ENCODE measurements around the gene TMEM119.

Gene TMEM119

DNA sequence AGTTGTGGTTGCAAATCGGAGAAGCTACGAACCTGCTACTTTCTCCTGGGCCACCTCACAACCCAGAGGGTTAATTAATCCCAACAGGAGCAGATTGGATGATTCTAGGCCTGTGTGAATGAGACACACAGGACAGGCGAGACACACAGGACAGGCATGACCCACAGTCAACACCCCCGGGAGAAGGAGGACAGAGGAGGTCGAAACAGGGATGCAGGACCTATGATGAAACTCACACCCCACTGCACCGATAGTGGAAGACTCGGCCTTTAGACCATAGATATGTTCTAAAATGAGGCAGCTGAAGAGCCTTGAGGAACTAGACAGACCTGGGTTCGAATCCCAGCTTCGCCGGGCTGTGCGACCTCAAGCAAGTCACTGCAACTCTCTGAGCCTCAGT is 11.6 kb downstream of the TMEM119 start:
- in situ Hi-C loops (cut with MboI; ENCODE audit: low sequenced_read_pairs): no loop called here

DNA sequence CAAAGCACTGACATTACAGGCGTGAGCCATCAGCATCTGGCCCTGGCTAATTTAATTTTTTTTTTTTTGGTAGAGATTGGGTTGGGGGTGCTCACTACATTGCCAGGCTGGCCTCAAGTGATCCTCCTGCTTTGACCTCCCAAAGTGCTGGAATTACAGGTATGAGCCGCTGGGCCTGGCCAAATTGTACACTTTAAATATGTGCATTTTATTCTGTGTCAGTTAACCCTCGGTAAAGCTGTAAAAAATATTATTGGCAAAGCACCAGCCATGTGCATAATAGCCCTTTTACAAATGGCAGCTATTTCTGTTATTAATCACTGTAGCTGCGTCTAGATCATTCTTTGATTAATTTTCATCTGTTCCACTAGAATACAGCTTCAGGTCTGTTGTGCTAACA is 12.0 kb downstream of the TMEM119 start:
- in situ Hi-C loops (cut with MboI; ENCODE audit: low sequenced_read_pairs): no loop called here

DNA sequence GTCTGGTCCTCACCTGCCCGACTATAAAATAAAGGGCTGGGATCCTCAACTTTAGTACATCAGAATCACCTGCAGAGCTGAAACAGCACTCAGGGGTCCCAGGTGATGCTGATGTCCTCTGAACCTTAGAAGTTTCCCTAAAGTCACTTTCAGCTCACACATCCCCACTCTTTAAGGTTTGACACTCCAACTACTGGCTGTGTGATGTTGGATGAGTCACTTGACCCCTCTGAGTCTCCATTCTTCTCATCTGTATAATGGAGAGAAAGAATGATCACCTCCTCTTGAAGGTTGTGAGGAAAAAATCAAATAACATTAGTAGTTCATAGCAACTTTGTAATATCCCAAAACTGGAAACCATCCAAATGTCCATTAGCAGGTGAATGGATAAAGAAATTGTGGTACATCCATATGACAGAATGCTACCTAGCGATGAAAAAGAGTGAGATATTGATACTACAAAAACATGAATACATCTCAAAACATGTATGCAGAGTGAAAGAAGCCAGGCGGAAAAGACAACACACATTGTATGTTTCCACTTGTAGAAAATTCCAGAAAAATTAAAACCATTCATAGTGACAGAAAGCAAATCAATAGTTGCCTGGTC is 13.3 kb downstream of the TMEM119 start:
- in situ Hi-C loops (cut with MboI; ENCODE audit: low sequenced_read_pairs): no loop called here

DNA sequence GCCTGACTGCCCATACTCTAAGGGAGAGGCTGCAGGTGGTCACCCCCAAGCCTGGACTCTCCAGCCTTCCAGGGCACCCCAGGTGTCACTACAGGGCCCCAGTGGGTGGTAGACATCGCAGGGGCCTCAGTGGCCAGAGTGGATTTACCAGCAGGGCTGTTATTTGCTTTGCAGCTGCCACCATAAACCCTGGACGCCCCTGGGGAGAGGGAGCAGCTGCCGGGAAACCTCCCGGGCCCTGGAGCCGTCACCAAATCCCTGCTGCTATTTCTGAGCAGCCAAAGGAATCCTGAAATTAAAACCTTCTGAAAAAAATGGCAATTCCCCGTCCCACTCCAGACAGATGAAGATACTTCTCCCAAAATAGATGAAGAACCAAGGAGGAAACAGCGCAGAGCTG is 13.9 kb downstream of the TMEM119 start:
- in situ Hi-C loops (cut with MboI; ENCODE audit: low sequenced_read_pairs): no loop called here

DNA sequence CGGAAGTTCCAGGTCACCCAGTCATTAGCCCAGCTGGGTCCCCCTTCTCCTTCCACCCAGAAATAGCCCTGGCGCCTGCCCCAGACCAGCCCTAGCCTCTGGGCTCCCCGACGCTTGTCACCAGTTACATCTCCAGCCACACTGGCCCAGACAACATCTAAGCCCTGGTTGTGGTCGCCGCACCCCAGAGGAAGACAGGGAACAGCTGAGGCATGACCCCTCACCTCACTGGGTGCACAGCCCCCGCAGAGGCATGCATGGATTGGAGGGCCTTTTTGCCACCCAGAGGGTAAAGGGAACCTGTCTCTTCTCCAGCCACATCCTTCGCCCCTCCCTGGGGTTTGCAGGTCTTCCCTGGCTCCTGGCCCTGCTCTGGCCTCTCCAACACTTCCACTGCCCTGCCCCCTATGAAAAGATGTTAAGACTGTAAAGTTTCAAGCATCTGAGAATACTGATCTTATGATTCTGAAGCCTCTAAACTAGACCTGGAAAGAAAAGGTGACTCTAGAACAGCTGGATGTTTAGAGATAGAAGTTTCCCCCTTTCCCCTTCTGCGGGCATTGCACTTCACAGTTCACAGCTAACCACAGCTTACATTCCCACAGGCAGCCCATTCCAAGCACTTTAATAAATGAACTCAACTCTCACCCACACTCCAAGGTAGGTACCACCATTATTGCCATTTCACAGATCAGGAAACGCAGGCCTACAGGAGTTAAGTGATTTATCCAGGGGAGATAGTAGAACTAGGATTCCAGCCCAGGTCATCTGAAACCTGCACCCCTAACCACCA is 14.7 kb downstream of the TMEM119 start:
- in situ Hi-C loops (cut with MboI; ENCODE audit: low sequenced_read_pairs): no loop called here

DNA sequence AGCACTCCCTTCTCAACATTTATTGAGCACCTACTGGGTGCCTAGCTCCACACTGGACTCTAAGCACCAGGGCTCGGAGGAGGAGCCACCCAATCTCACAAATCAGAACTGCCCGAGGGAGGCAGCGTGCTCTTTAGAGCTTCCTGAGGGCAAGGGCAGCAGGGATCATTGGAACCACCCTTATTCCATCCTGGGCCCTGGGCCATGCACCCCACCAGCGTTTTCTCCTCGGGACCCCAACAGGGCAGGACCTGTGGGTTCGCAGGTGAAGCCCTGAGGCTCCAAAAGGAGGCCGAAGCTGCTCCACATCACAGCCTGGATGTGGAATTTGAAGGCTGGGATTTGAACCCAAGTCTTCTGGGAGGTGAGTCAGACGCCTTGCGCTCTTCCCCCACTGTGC is 15.4 kb downstream of the TMEM119 start:
- in situ Hi-C loops (cut with MboI; ENCODE audit: low sequenced_read_pairs): no loop called here

DNA sequence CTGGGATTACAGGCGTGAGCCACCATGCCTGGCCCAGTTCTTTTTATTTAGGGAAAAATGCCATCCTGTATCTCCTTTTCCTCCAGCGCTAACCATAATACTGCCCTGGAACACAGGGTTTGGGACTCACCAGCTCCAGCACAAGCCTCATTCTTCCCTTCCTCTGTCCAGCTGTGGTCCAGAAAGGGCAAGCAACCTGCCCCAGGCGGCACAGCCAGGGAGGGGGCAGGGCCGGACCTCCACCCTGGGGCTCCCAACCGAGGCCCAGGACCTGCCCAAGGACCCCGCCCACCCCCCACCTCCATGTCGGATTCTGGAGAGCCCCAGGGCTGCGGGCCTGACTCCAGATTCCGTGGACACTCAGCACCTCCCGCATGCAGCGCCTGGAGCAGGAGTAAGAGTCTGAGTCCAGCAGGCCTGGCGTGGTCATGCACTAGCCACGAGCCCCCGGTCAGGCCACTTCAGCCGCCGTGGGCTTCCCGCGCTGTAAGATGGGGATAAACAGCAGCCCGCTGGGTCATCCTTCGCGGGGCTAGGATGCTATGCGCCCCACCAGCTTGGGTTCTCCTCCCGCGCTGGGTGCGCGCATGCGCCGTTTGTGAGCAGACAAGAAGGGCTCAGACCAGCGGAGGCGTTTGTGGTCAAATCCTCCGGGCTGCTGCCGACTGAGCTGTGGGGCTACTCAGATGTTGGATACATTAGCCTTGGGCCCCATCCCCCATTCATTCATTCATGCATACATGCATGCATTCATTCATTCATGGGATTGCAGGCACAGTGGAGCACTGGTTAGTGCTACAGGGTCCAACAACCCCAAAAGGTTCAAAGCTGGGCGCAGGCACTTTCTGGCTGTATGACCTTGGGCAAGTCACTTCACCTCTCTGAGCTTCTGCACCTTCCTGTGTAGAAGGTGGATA is 16.3 kb downstream of the TMEM119 start:
- in situ Hi-C loops (cut with MboI; ENCODE audit: low sequenced_read_pairs): no loop called here

DNA sequence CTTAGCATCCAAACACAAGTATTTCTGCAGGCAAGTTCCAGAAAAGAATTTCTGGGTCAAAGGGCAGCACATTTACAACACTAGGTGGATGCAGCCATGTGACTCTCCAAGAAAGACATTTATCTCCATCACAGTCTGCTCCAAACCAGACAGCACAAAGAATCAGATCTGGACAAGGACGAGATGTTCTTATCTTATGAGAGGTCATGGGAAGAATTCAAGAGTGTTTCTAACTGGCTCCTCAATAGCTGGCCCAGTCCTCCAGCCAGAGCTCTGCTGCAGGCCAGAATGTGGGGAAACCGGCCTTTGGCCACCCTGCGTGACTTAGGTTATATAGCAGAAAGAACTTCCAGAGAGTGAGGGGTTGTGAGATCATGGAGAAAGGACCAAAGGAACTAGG is 17.4 kb downstream of the TMEM119 start:
- in situ Hi-C loops (cut with MboI; ENCODE audit: low sequenced_read_pairs): no loop called here

DNA sequence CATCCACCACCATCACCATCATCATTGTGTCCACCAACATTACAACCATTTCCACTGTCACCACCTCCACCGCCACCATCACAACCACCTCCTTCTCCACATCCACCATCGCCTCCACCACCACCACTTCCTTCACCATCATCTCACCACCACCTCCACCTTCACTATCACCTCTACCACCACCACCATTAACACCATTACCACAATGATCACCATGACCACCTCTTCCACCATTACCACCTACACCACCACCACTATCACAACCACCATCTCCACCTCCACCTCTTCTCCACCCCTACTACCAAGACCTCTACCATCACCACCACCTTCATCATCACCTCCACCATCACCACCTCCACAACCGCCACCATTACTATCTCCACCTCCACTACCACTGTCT is 19.1 kb downstream of the TMEM119 start:
- in situ Hi-C loops (cut with MboI; ENCODE audit: low sequenced_read_pairs): no loop called here

DNA sequence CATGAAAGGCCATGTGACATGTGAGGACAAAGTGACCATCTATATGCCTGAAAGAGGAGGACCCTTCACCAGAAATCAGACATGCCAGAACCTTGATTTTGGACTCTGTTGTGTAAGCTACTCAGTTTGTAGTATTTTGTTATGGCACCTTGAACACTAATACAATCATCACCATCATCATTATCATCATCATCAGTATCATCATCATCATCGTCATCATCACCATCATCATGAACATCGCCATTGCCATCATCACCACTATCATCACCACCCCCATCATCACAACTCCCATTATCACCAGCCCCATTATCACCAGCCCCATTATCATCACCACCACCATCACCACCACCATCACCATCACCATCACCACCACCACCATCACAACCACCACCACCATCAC is 19.6 kb downstream of the TMEM119 start:
- in situ Hi-C loops (cut with MboI; ENCODE audit: low sequenced_read_pairs): no loop called here

DNA sequence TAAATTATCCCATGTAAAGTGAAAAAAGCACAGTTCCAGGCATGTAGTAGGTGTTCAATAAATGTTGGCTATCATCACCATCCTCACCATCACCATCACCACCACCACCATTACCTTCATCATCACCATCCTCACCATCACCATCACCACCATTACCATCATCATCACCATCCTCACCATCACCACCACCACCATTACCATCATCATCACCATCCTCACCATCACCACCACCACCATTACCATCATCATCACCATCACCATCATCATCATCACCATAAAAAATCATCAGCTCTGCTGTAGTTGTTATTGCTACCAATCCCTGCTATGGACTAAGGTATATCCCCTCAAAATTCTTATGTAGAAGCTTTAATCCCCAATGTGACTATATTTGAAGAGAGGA is 20.4 kb downstream of the TMEM119 start:
- in situ Hi-C loops (cut with MboI; ENCODE audit: low sequenced_read_pairs): no loop called here

DNA sequence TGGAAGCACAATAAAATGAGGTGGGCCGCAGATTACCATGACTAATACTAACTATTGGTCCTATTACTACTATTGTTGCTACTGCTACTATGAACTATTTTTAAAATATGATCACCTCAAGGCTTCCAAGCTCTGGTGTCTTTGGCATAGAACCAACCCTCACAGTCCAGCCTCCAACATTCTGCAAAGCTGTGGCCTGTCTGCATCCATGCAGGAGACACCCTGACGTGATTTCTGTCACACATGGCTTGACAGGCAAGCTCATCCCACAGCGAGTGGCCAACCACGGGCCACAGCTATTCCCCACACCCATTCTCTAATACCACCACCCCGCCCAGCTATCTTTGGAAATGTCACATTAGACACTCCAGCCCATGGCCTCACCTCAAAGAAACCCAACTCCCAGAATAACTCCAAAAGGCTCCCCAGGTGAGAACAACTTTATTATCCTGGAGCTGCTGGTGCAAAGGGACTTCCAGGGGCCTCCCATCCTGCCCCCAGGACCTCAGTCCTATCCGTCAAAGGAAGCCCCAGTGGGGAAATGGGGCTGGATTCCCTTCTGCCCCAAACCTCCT is 21.1 kb downstream of the TMEM119 start:
- in situ Hi-C loops (cut with MboI; ENCODE audit: low sequenced_read_pairs): no loop called here

DNA sequence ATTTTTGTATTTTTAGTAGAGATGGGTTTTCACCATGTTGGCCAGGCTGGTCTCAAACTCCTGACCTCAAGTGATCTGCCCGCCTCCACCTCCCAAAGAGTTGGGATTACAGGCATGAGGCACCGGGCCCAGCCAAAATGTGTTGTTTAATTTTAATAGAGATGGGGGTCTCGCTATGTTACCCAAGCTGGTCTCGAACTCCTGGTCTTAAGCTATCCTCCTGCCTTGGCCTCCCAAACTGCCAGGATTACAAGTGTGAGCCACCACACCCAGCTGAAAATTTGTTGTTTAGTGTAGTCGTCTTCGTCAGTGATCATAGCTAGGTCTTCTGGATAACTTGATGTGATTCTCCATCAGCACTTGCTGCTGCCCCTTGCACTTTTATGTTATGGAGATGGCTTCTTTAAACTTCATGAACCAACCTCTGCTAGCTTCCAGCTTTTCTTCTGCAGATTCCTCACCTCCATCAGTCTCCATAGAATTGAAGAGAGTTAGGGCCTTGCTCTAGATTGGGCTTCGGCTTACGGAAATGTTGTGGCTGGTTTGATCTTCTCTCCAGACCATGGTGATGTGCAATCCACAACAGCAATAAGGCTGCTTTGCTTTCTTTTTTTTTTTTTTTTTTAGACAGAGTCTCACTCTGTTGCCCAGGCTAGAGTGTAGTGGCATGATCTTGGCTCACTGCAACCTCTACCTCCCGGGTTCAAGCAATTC is 22.5 kb downstream of the TMEM119 start:
- in situ Hi-C loops (cut with MboI; ENCODE audit: low sequenced_read_pairs): no loop called here

DNA sequence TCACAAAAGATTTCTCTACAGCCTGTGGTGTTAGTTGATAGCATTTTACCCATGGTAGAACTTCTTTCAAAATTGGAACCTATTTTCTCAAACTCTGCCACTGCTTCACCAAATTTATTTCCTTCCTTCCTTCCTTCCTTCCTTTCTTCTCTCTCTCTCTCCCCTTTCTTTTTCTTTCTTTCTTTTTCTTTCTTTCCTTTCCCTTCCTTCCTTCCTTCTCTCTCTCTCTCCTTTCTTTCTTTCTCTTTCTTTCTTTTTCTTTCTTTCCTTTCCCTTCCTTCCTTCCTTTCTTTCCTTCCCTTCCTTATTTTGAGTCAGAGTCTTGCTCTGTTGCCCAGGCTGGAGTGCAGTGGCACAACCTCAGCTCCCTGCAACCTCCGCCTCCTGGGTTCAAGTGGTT is 23.6 kb downstream of the TMEM119 start:
- in situ Hi-C loops (cut with MboI; ENCODE audit: low sequenced_read_pairs): loop anchor here (25.0 kb wide), 1 partner anchor 513 kb away; the partner anchor contains the start of genes ALKBH2 and UNG

DNA sequence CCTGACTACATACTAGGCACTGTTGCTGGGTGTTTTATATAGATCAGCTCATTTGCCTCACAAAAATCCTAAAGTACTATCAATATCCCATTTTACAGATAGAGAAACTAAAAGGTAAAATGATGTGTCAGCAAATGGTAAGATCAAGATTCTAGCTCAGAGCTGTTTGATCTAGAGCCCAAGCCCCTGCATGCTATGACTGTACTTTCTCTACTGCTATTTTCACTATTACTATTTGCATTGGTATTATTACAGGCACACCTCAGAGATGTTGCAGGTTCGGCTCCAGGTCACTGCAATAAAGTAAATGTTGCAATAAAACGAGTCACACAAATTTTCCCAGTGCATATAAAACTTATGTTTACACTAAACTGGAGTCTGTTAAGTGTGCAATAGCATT is 24.6 kb downstream of the TMEM119 start:
- in situ Hi-C loops (cut with MboI; ENCODE audit: low sequenced_read_pairs): loop anchor here (25.0 kb wide), 1 partner anchor 514 kb away; the partner anchor contains the start of genes ALKBH2 and UNG

DNA sequence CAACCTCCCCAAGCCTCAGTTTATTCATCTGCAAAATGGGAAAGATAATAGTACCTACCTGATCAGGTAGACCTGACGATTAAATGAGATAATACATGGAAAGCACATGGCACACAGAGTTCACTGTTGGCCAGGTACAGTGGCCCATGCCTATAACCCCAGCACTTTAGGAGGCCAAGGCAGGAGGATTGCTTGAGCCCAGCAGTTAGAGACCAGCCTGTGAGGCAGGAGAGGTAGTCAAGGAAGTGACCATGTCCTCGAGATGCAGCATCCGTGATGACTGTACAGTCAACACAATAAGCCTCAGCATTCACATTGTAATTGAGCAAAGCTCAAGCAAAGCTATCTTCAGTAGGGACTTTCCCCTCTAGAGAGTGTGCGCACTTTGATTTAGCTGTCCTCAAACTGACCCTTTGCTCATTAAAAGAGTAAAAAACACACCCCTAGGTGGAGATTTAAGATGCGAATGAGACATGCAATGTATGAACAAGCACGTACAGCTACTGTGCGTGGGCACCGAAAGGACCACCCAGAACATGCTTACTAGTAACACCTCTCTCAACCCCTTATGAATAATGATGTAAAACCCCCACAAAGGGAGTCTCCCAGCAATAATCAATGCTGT is 25.6 kb downstream of the TMEM119 start:
- in situ Hi-C loops (cut with MboI; ENCODE audit: low sequenced_read_pairs): loop anchor here (25.0 kb wide), 1 partner anchor 515 kb away; the partner anchor contains the start of genes ALKBH2 and UNG

DNA sequence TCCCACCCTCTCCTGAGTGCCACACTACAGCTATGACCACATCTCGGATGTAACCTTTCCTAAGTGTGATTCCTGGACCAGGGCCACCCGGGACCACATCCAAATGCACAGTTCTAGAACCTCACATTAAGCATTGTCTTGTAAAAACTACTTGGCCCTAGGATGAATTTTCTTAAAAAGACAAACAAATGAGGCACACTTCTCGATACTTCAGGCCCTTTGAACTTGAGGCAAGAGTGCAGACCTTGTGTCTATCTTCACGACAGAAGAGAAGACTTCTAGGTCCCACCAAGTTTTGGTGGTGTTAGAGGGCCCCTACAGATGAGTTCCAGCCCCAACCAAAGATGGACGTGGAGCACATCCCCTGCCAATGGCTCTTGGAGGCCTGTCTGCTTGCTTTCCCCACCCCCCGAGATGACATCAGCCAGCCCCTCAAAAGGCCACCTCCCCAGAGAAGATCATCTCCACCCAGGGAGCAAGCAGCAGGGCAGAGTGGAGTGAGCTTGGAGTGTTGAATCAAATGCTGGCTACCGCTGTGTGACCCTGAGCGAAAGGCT is 26.2 kb downstream of the TMEM119 start:
- in situ Hi-C loops (cut with MboI; ENCODE audit: low sequenced_read_pairs): loop anchor here (25.0 kb wide), 1 partner anchor 516 kb away; the partner anchor contains the start of genes ALKBH2 and UNG

DNA sequence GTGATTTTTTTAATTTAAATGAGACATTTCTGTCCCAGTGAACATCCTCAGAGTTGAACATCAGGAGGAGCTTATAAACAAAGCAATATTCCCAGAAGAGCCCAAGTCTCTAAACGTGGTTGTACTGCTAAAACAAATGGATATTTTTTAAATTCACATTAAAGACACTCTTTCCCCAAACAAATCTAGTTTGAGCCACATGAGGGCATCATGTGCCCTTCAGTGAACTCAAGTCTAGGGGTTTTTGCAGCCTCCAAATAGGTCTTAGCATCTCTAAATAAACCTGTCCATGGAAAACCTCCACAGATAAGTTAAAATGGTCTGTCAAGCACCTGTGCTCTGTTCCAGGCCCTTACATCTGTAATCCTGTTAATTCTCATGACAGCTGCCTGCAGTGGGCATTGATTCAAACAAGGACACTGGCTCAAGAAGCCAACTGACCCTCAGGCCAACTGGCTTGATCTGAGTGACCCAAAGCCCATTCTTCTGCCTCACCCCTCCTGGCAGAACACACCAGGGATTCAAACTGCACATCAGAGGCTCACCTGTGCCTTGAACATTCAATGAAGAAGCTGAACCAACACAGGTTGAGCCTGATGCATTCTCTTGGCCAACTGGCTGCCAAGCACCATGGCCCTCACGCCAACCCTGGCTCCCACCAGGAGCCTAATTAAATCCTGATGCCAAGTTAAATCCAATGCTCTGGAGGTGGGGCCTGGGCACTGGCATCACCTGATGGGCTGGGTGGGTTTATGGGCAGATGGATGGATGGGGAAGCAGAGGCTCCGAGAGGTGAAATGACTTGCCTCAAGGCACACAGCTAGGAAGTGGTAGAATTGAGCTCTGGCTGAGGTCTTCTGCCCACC is 26.9 kb downstream of the TMEM119 start:
- in situ Hi-C loops (cut with MboI; ENCODE audit: low sequenced_read_pairs): loop anchor here (25.0 kb wide), 1 partner anchor 516 kb away; the partner anchor contains the start of genes ALKBH2 and UNG

All from HL-60/S4 treated with retinoic acid at 250 ng/mL for 4 days and 3 days (cell line).